ENCODE data around the gene ZNF776. TPM values are rescaled to one million over a fixed set of nuclear protein-coding genes. Genes with fewer than 3 reads are reported as not detected.
"Not testable (repeated sequence)": the region's sequence is repeated elsewhere in the genome, so short reads cannot be mapped to it uniquely, and the experiment has no call there.

Gene ZNF776
- total RNA-seq, 1 donor from 2014 or later: 30.4 TPM

DNA sequence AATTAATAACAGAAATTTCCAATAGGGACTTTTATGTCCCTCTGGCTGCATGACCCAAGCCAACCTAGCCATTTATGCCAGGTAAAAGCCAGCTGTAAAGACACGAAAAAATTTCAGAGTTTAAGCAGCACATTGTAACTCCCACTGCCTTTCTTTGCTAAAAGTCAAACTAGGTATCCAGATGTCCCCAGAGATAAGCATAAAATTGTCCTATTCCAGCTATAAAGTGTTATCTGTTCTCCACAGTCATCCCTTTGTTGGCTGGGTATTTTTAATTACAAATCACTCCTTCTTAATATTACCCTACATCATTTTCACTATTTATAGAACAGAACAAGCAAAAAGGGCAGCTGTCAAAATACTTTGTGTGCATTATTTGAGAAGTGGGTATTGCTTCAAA, 34.4 kb upstream of the ZNF776 start:
- H3K36me3 Mint-ChIP-seq: peaks cover 40% of the 10 kb centered on the region
- DNase-seq (ENCODE audit: low spot score in 2 of 2, unreplicated experiment in 2 of 2): no peak
- H3K27me3 Mint-ChIP-seq (ENCODE audit: low read depth): no peaks in the 10 kb centered on the region
- TF ChIP-seq, protein P1, sequence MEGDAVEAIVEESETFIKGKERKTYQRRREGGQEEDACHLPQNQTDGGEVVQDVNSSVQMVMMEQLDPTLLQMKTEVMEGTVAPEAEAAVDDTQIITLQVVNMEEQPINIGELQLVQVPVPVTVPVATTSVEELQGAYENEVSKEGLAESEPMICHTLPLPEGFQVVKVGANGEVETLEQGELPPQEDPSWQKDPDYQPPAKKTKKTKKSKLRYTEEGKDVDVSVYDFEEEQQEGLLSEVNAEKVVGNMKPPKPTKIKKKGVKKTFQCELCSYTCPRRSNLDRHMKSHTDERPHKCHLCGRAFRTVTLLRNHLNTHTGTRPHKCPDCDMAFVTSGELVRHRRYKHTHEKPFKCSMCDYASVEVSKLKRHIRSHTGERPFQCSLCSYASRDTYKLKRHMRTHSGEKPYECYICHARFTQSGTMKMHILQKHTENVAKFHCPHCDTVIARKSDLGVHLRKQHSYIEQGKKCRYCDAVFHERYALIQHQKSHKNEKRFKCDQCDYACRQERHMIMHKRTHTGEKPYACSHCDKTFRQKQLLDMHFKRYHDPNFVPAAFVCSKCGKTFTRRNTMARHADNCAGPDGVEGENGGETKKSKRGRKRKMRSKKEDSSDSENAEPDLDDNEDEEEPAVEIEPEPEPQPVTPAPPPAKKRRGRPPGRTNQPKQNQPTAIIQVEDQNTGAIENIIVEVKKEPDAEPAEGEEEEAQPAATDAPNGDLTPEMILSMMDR (IDR thresholded peaks at IDR 0.05; ENCODE audit: unreplicated experiment): no peak
- H3K4me1 Mint-ChIP-seq: peaks cover 15% of the 10 kb centered on the region
- no peak overlapping the region for H3K4me3 Mint-ChIP-seq
- peaks cover 26% of the 10 kb centered on the region for H3K9me3 Mint-ChIP-seq
- no peak overlapping the region for H3K27ac Mint-ChIP-seq

DNA sequence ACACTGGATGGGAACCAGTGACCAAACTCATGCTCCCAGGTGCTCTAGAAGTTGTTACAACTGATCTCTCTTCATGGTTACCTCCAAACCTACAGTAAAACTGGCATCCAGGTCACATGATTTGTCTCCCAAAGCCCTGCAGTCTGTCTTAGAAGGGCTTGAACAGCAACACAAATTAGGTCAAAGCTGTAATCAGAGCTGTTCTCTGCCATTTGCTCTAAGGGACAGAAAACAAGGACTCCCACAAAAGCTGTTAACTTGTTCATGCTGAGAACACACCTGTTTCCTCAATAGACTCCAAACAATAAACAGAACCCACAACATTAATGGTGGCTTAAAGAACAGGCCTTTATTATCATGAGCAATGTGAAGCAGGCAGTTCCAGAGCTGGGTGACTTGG, 27.2 kb upstream of the ZNF776 start:
- no peak overlapping the region for H3K27ac Mint-ChIP-seq
- H3K36me3 Mint-ChIP-seq: peaks cover 82% of the 10 kb centered on the region
- no peak for DNase-seq (ENCODE audit: low spot score in 2 of 2, unreplicated experiment in 2 of 2)
- H3K9me3 Mint-ChIP-seq: peaks cover 71% of the 10 kb centered on the region
- no peaks in the 10 kb centered on the region for H3K4me1 Mint-ChIP-seq
- no peak overlapping the region for H3K4me3 Mint-ChIP-seq
- TF ChIP-seq, protein P1 (IDR thresholded peaks at IDR 0.05; ENCODE audit: unreplicated experiment): no peak
- H3K27me3 Mint-ChIP-seq (ENCODE audit: low read depth): no peaks in the 10 kb centered on the region

DNA sequence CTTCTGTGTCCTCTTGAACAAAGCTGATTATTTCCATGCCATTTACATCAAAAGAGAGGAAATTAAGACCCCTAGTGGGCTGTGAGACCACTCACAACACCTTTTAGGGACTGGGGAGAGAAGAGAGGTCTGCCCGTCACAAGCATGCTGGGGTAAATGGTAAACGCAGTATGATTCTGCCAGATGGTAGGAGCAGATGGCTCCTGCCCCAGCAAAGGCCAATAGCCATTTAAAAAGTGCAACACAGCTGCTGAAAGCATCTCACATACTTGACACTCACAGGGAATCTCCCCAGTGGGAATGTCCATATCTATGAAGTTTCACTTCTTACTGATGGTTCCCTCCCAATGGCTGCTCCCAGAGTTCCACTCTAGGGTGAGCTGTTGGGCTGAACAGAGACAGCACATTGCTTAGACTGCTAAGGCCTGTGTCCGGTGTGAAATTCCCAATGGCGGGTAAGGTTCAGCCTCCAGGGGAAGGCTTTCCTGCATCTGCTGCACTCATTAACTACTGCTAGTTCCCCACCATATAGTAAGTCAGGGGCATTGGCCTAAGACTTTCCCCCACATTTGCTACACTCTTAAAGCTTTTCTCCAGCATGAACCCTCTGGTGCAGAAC, 26.6 kb upstream of the ZNF776 start:
- H3K4me1 Mint-ChIP-seq: peaks cover 1% of the 10 kb centered on the region
- no peak for DNase-seq (ENCODE audit: low spot score in 2 of 2, unreplicated experiment in 2 of 2)
- H3K4me3 Mint-ChIP-seq: no peak overlapping the region
- TF ChIP-seq, protein P1 (IDR thresholded peaks at IDR 0.05; ENCODE audit: unreplicated experiment): no peak
- no peak overlapping the region for H3K27ac Mint-ChIP-seq
- H3K9me3 Mint-ChIP-seq: peaks cover 70% of the 10 kb centered on the region
- H3K36me3 Mint-ChIP-seq: peaks cover 81% of the 10 kb centered on the region
- H3K27me3 Mint-ChIP-seq (ENCODE audit: low read depth): no peaks in the 10 kb centered on the region

DNA sequence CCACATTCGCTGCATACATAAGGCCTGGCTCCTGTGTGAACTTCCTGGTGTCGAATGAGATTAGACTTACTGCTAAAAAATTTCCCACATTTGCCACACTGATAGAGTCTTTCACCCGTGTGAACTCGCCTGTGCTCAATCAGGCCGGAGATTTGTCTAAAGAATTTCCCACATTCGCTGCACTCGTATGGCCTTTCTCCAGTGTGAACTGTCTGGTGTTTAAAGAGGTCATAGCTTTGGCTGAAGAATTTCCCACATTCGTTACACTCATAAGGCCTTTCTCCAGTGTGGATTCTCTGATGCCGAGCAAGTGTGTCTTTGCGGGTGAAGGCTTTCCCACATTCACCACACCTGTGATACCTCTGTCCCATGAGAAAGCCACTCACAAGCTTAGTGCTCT, 25.7 kb upstream of the ZNF776 start:
- no peak for DNase-seq (ENCODE audit: low spot score in 2 of 2, unreplicated experiment in 2 of 2)
- no peak overlapping the region for H3K27ac Mint-ChIP-seq
- no peak overlapping the region for H3K4me3 Mint-ChIP-seq
- peaks cover 78% of the 10 kb centered on the region for H3K36me3 Mint-ChIP-seq
- H3K27me3 Mint-ChIP-seq (ENCODE audit: low read depth): no peaks in the 10 kb centered on the region
- H3K9me3 Mint-ChIP-seq: peaks cover 66% of the 10 kb centered on the region
- peaks cover 1% of the 10 kb centered on the region for H3K4me1 Mint-ChIP-seq
- TF ChIP-seq, protein P1 (IDR thresholded peaks at IDR 0.05; ENCODE audit: unreplicated experiment): no peak

DNA sequence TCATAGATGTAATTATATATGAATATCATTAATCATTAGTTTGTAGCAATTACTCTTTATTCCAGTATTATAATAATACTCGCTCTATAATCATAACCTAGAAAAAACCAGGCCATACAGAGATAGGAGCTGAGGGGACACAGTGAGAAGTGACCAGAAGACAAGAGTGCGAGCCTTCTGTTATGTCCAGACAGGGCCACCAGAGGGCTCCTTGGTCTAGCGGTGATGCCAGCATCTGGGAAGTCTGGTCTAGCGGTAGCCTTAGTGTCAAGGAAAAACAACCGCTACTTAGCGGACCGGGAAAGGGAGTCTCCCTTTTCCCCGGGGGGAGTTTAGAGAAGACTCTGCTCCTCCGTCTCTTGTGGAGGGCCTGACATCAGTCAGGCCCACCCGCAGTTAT, 8.3 kb upstream of the ZNF776 start:
- peak in 1 of 2 experiments; percentile 66 for DNase-seq (ENCODE audit: low spot score in 2 of 2, unreplicated experiment in 2 of 2)
- not testable (repeated sequence) for H3K4me1 Mint-ChIP-seq; H3K36me3 Mint-ChIP-seq; H3K27me3 Mint-ChIP-seq (ENCODE audit: low read depth); H3K4me3 Mint-ChIP-seq; H3K27ac Mint-ChIP-seq
- peaks cover 17% of the 10 kb centered on the region for H3K9me3 Mint-ChIP-seq

DNA sequence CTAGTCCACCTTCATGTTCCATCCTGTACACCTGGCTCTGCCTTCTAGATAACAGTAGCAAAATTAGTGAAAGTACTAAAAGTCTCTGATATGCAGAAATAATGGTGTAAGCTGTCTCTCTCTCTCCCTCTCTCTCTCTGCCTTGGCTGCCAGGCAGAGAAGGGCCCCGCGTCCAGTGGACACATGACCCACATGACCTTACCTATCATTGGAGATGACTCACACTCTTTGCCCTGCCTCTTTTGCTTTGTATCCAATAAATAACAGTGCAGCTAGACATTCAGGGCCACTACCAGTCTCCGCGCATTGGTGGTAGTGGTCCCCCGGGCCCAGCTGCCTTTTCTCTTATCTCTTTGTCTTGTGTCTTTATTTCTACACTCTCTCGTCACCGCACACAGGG, 7.8 kb upstream of the ZNF776 start:
- not testable (repeated sequence) for H3K36me3 Mint-ChIP-seq; H3K27ac Mint-ChIP-seq; H3K4me3 Mint-ChIP-seq; H3K4me1 Mint-ChIP-seq; H3K27me3 Mint-ChIP-seq (ENCODE audit: low read depth); DNase-seq (ENCODE audit: low spot score in 2 of 2, unreplicated experiment in 2 of 2)
- H3K9me3 Mint-ChIP-seq: peaks cover 12% of the 10 kb centered on the region

DNA sequence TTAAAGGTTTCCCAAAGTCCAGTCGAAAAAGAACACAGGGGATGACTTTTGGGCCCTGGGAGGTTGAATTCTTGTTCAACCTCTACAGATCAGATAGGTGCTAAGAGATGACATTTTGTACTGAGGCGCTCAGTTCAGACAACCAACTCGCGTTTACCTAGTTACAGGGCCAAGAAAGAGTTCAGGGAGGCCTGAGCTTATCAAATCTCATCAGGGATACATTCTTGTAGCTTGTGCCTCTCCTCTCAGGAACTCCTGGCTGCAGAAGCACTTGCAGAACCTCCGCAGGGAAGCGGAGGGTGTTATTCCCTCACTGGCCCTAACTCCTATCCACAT, 825 bp downstream of the ZNF776 start:
- Mint-ChIP-seq H3K27ac (peak overlapping the region; percentile 96), H3K4me1 (peaks cover 15% of the 10 kb centered on the region), H3K4me3 (peak overlapping the region; percentile 99), H3K9me3 (peaks cover 31% of the 10 kb centered on the region), H3K27me3 (ENCODE audit: low read depth) (no peaks in the 10 kb centered on the region), H3K36me3 (peaks cover 44% of the 10 kb centered on the region)
- TF ChIP-seq, protein P1 (IDR thresholded peaks at IDR 0.05; ENCODE audit: unreplicated experiment): no peak
- no peak for DNase-seq (ENCODE audit: low spot score in 2 of 2, unreplicated experiment in 2 of 2)

Measured in mesothelial cell of epicardium (in vitro differentiated cells).